ENCODE results near the gene TTLL11.

Gene TTLL11

GRCh38 chr9:121853617-121854395, 239.3 kb downstream of the TTLL11 start:
- no peak for TF ChIP-seq ZFX (IDR thresholded peaks at IDR 0.05; ENCODE audit: borderline replicate concordance)
- TF ChIP-seq, protein P1, sequence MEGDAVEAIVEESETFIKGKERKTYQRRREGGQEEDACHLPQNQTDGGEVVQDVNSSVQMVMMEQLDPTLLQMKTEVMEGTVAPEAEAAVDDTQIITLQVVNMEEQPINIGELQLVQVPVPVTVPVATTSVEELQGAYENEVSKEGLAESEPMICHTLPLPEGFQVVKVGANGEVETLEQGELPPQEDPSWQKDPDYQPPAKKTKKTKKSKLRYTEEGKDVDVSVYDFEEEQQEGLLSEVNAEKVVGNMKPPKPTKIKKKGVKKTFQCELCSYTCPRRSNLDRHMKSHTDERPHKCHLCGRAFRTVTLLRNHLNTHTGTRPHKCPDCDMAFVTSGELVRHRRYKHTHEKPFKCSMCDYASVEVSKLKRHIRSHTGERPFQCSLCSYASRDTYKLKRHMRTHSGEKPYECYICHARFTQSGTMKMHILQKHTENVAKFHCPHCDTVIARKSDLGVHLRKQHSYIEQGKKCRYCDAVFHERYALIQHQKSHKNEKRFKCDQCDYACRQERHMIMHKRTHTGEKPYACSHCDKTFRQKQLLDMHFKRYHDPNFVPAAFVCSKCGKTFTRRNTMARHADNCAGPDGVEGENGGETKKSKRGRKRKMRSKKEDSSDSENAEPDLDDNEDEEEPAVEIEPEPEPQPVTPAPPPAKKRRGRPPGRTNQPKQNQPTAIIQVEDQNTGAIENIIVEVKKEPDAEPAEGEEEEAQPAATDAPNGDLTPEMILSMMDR (IDR thresholded peaks at IDR 0.05) = no peak
- no peak overlapping the region for H3K27ac ChIP-seq

DNA sequence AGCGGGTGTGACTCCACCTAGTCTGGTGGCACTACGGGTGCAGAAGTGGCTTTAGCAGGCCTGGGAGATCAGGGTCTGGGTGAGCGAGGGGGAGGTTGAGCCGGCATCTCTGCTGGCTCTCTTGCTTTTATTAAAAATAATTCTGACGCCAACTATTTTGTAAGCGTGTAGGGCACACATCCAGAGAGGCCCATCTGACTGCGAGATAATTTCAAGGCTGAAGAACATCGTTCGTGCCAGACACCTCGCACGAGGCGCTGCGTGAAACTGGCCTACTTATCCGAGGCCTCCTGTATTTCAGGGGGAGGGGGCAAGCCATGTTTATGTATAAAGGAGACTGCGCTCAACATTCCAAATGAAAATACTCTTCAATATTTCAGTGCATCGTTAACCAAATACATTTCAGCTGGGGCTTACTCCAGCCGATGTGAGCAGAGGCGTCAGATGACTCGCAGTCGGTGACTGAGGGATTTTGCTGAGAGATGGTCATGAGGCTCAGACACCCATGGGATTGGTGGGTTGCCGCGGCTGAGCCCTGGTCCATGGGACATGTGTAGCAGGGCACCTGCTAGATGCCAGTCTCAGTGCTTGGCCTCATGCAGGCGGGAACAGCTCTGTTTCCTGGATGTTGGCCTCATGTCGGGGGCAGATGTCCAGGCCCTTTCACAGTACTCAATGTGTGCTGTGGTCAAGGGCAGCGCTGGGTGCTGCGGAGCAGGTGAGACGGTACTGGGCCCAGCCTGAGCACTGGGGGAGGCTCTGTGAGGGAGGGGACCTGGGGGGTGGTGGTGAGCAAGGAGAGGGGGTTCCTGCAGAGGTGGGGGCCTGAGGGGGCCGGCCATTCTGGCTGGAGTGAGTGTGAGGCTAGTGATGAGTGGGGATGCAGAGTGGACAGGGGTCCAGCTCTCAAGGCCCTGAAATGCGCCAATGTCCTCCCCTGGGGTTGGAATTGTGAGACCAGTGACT, 240.2 kb downstream of the TTLL11 start:
- no peak overlapping the region for H3K27ac ChIP-seq
- TF ChIP-seq ZFX (IDR thresholded peaks at IDR 0.05; ENCODE audit: borderline replicate concordance) = no peak
- TF ChIP-seq, protein P1 (IDR thresholded peaks at IDR 0.05) = no peak

DNA sequence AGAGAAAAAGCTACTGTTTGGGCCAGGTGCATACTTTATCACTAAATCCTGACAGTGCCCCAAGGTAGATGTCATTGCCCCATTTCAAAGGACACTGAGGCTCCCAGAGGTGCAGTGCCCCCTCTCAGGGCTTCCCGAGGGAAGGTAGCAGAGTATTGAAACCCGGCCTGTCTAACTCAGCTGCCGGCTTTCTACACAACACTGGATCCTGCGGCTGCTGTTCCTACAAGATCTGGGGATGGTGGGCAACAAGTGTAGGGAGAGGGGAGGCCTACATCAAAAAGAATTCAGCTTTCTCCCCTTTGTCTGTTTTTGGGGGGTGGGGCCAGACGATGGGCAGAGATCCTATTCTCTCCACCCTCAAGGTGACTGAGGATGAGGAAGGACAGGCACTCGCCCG, 240.9 kb downstream of the TTLL11 start:
- TF ChIP-seq, protein P1 (IDR thresholded peaks at IDR 0.05) = no peak
- no peak for TF ChIP-seq ZFX (IDR thresholded peaks at IDR 0.05; ENCODE audit: borderline replicate concordance)
- H3K27ac ChIP-seq = no peak overlapping the region

DNA sequence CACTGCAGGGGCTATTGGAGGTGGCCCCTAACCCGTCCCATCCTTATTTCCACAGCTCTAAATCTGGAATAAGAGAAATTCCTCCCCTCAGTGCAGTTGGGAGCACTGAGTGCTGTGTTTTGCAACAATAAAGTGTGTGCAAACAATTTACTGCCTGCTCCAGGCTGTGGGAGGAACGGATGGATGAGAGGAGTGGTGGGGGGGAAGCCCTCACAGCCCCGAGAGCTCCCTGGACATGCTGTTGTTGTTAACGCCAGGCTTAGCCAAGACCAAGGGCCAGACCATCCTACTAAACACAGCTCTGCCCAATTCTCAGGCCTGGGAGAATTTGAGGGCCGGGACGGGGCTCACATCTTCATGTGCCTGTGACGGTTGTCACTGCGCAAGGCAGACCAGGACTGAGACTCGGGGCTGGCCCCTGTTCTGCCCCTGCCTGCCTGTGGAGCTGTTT, 241.4 kb downstream of the TTLL11 start:
- no peak for TF ChIP-seq ZFX (IDR thresholded peaks at IDR 0.05; ENCODE audit: borderline replicate concordance)
- TF ChIP-seq, protein P1 (IDR thresholded peaks at IDR 0.05) = no peak
- H3K27ac ChIP-seq = no peak overlapping the region

DNA sequence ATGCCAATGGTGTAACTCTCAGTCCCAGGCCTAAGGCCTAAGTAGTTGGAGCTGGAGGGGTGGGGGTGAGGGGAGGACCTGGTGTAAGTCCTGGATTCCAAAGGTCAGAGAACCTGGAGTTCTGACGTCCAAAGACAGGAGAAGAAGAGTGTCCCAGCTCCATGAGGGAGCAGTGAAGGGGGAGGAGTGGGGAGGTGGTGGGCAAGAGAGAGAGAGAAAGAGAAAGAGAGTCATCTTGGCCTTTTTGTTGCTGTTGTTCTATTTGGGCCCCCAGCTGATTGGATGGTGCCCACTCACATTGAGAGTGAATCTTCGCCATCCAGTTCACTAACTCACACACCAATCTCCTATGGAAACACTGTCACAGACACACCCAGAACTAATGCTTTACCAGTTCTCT, 242.7 kb downstream of the TTLL11 start:
- H3K27ac ChIP-seq = no peak overlapping the region
- TF ChIP-seq, protein P1 (IDR thresholded peaks at IDR 0.05) = no peak
- no peak for TF ChIP-seq ZFX (IDR thresholded peaks at IDR 0.05; ENCODE audit: borderline replicate concordance)

DNA sequence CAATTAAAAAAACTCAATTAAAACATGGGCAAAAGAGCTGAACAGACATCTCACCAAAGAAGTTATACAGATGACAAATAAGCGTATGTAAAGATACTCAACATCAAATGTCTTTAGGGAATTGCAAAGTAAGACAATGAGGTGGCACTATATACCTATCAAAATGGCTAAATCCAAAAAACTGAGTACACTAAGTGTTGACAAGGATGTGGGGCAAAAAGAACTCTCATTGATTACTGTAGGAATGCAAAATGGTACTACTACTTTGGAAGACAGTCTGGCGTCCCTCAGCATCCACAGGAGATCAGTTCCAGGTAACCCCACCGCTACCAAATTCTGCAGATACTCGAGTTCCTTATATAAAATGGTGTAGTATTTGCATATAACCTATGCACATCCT, 243.6 kb downstream of the TTLL11 start:
- TF ChIP-seq, protein P1 (IDR thresholded peaks at IDR 0.05) = no peak
- TF ChIP-seq ZFX (IDR thresholded peaks at IDR 0.05; ENCODE audit: borderline replicate concordance) = no peak

More for the DNA sequence above, 243.6 kb downstream of the TTLL11 start:
- H3K27ac ChIP-seq = no peak overlapping the region

Measured in 22Rv1 (cell line).